Mesenteric fat pad (tissue), 1 donor: Measurements from ENCODE around the gene VPS39. TPM values are rescaled to one million over a fixed set of nuclear protein-coding genes. Genes with fewer than 3 reads are reported as not detected.
"Not testable (repeated sequence)": the region's sequence is repeated elsewhere in the genome, so short reads cannot be mapped to it uniquely, and the experiment has no call there.

ENCODE experiments used
- DNase-seq: peaks from one replicate; pipeline ENCODE4 v3.0.0-alpha.2; 2020; ENCODE audit warnings: low spot score
- long read RNA-seq: library from polyadenylated mRNA; unstranded; transcript quantifications from one replicate; pipeline ENCODE4 v2.0.0, GENCODE V29; 2020
- total RNA-seq: library from RNA; stranded (reverse); fragmentation: NEBNext Ultra II Directional; extraction: Animal tissue kit (Norgen Biotek cat#: 25700); gene quantifications from one replicate; pipeline ENCODE4 v1.2.1, GENCODE V29; 2021
- donor health status: DM: yes; HTN: yes; CAD: no.

The VPS39 gene, protein sequence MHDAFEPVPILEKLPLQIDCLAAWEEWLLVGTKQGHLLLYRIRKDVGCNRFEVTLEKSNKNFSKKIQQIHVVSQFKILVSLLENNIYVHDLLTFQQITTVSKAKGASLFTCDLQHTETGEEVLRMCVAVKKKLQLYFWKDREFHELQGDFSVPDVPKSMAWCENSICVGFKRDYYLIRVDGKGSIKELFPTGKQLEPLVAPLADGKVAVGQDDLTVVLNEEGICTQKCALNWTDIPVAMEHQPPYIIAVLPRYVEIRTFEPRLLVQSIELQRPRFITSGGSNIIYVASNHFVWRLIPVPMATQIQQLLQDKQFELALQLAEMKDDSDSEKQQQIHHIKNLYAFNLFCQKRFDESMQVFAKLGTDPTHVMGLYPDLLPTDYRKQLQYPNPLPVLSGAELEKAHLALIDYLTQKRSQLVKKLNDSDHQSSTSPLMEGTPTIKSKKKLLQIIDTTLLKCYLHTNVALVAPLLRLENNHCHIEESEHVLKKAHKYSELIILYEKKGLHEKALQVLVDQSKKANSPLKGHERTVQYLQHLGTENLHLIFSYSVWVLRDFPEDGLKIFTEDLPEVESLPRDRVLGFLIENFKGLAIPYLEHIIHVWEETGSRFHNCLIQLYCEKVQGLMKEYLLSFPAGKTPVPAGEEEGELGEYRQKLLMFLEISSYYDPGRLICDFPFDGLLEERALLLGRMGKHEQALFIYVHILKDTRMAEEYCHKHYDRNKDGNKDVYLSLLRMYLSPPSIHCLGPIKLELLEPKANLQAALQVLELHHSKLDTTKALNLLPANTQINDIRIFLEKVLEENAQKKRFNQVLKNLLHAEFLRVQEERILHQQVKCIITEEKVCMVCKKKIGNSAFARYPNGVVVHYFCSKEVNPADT
- 57.3 TPM for total RNA-seq
- long read RNA-seq, full-length matches to known transcripts = 9 of 32 reads
- long read RNA-seq, partial matches to known transcripts = 17 of 32 reads
- long read RNA-seq, other reads (novel, unspliced or antisense) = 6 of 32 reads

DNA sequence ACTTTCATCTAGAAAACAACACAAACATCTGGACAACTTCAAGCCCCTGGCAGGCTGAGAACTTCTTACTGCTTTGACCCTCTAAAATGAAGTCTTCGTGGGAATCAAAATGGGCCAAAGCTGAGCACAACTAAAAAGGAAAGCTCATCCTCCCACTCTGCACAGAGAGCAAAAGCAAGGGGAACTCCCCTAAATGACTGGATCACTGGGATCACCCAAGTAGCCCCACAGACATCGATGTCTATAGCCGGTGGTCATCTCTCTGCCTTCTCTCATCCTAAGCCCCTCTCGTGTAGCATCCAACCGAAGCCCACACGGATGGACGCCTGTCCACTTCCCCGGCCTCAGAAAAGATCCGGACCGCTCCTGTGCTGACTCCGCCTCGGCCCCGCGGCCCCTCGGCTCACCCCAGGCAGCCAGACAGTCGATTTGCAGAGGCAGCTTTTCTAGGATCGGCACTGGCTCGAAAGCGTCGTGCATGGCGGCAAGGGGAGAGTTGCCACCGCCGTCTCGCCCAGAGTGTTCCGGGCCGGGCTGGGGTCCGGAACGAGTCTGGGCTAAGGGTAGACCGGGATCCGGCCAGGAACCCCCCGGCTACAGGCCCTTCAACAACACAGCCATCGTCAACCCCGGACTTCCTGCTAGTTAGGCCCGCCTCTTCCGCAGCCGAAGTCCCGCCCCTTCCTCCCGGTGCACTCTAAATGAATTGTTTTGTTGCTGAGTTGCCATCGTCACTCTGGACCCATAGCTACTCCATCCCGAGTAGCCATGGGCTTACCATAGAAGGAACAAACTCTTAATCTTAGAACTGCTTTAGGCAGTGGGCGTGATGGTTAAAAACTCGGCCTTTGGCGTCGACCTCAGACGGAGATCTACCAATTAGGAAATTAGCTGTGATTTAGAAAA is at the start of gene VPS39:
Gene VPS39 (minus strand): TSS at position 631 of the 906 bp plus-strand sequence. CDS start 151 bp downstream, at position 480.
- peak; percentile 92 for DNase-seq

- no peak for DNase-seq
Measured at GRCh38 chr15:42253300-42253699, 45.2 kb upstream of the VPS39 start.

GRCh38 chr15:42240823-42241222 is 32.7 kb upstream of the VPS39 start:
- no peak for DNase-seq

GRCh38 chr15:42239528-42240182 is 31.6 kb upstream of the VPS39 start:
- DNase-seq = no peak

DNA sequence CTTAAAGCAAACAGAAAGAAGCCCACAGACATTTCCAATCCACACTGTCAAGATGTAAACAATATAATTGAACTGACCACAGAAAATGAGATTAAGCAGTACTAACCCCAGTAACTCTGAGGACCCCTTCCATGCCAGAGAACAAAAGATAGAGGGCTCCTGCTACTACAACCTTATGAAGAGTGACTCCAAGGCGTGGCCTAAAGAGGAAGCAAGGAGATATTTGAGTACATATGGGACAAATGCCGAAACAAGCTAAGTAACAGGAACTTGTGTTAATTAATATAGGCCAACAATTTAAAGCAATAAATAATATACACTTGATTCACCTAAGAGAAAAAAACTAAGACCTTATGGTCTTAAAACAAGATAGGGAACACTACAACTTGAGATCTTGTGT is 25.0 kb upstream of the VPS39 start:
- no peak for DNase-seq

DNA sequence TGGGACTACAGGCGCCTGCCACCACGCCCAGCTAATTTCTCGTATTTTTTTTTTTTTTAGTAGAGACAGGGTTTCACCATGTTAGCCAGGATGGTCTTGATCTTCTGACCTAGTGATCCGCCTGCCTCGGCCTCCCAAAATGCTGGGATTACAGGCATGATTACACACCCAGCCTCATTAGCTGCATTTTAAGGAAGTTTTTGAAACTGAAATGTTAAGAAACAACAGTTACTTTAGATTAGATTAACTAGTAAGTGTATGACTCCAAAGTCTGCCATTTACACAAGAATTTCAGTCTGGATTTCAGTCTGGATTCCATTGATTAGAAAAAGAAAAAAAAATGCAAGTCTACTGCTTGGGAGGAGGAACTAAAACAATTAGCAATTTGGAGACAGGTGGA is 24.5 kb upstream of the VPS39 start:
- DNase-seq = no peak

DNA sequence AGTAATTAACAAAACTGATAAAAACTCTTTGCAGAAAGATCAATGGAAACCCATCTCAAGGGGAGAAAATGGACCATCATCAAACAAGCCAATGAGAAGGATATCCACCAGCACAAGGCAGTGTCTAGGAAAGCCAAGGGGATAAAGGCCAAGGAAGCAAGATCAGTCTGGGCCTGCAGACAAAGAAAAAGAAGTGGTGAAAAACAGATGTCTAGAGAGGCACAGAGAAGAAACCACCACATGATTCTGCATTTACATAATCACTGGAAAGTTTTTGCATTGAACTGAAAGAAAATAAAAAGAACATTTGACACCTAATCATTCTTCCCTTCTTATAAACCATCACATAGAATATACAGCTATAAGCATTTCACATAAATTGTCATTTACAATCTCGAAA is 23.0 kb upstream of the VPS39 start:
- DNase-seq = no peak

- not testable (repeated sequence) for DNase-seq
Measured at GRCh38 chr15:42228981-42229380, 20.9 kb upstream of the VPS39 start.

- DNase-seq = no peak
Measured at GRCh38 chr15:42228036-42228435, 19.9 kb upstream of the VPS39 start.

DNA sequence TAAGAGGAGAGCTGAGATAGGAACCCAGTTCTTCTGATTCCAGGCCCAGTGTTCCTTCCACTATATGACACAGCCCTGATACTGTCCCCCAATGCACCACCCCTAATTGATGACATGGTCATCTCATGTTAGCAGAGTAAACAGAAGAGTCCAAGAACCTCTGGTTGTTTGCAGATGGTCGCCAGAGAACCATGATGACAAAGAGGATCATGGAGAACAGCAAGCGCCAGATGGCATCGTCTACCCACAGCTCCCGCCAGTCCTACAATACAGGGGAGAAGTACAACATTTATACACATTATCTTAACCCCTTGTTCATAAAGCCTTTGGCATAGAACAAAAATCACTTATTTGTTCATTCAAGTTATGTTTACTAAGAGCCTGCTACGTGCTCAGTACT is 18.5 kb upstream of the VPS39 start:
- DNase-seq = no peak

- no peak for DNase-seq
Measured at GRCh38 chr15:42220216-42220615, 12.1 kb upstream of the VPS39 start.

DNA sequence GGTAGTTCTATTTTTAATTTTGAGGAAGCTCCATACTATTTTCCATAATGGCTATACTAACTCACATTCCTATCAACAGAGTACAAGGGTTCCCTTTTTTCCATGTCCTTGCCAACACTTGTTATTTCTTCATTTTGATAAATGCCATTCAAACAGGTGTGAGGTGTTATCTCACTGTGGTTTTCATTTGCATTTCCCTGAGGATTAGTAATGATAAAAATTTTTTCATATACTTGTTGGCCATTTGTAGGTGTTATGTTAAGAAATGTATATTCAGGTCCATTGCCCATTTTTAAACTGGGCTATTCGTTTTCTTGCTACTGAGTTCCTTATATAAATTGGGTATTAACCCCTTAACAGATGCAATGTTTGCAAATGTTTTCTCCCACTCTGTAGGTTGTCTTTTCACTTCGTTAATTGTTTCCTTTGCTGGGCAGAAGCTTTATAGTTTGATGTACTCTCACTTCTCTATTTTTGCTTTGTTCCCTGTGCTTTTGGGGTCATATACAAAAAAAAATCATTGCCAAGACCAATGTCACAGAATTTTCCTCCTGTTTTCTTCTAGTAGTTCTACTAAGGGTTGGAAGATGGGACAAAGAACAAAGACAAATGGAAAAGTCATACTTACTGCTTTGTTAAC is 11.0 kb upstream of the VPS39 start:
- DNase-seq = no peak

DNA sequence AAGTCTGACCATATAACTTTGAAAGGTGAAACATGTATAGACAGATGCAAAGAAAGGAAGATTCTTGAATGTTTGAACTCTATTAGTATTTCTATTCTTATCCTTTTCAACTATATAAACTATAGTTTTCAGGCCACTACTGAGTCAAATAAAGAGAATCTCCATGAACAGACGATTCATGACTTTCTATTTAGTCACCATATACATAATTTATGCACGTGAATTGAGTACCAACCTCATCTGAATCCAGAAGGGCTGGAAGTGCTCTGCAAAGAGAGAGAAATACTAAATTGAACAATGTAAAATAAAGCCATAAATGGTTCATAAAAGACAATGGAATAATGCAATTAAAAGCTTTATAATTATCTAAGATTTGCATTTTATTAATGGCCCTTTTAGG is 9.5 kb upstream of the VPS39 start:
- DNase-seq = no peak

DNA sequence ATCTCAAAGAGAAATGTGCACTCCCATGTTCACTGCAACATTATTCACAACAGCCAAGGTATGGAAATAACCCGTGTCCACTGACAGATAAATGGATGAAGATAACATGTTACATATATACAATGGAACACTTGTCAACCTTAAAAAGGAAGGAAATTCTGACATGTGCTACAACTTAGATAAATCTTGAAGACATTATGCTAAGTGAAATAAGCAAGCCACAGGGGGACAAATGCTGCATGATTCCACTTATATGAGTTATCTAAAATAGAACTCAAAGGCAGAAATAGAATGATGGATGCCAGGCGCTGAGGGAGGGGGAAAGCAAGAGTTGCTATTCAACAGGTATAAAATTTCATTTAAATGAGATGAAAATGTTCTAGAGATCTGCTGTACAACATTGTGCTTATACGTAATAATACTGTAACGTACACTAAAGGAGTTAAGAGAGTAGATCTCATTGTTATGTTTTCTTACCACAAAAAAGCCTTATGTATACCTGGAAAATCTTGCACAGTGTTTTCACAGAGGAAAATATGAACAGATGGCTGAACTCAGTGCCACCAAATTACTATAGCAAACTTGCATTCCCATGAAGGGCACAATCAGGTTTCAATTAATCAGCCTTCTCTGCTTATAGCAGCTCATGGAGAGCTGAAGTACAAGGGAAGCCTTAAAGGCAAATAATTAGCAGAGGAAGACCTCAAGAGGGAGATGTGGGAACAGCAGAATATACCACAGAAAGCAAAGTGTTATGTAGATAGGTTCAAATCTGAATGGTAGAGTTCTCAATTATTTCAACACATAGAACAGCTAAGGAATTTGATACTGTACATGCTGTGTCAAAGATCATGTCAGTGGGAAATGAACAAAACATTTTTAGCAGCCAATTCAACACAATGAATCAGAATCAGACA is 8.1 kb upstream of the VPS39 start:
- DNase-seq = no peak

DNA sequence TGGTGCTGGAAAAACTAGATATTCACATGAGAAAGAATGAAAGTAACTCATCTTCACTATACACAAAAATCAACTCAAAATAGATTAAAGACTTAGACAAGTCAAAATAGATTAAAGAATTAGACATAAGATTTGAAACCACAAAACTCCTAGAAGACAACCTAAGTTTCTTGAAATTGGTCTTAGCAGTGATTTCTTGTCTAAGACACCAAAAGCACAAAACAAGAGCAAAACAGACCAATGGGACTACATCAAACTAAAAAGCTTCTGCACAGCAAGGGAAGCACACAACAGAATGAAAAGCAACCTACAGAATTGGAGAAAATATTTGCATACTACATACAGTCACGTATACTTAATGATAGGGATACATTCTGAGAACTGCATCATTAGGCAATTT is 6.5 kb upstream of the VPS39 start:
- no peak for DNase-seq

- DNase-seq = no peak
Measured at GRCh38 chr15:42213511-42213910, 5.4 kb upstream of the VPS39 start.

- DNase-seq = no peak
Measured at GRCh38 chr15:42210696-42211095, 2.6 kb upstream of the VPS39 start.

DNA sequence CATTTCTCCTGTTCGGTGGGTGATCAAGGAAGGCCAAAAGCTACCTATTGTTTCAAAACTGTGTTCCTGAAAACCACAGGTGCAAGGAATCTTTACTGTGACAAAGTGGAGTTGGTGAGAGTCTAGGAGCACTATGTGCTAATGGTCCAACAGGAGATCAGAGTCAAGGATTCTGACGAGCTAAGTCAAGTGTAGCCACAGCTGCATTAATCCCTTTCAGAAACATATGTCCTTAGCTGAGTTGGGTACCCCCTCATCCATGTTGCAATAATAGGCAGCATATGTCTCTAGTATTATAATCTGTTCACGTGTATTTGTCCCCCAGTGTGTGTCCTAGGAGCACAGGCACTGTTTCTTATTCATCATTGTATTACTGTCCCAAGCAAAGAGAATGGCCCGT is 1.7 kb downstream of the VPS39 start:
- no peak for DNase-seq

- DNase-seq = no peak
Measured at GRCh38 chr15:42203891-42204290, 4.2 kb downstream of the VPS39 start.
